Tibial artery (tissue), 4 donors: ENCODE results near the gene HPCAL1.

Experiments used
- DNase-seq, 2 donors: peaks; one replicate each; pipeline ENCODE4 v3.0.0-alpha.2; 2019
- H3K27ac ChIP-seq, 2 donors: fragments of 200-600 bp; sonication (generic) in 1 of 2; 1 replicate in 1 of 2; 2 replicates in 1 of 2; pipeline ENCODE4 v1.5.1; 2018 to 2019; ENCODE audit warnings: mild to moderate bottlenecking in 1 of 2
- H3K27me3 ChIP-seq, 2 donors: fragments of 200-600 bp; sonication (generic) in 1 of 2; one replicate each; pipeline versions ENCODE4 v1.5.1 to v1.6.0; 2016 to 2019
- H3K36me3 ChIP-seq, 3 donors: fragments of 200-600 bp; sonication (generic) in 2 of 3; one replicate each; pipeline ENCODE4 v1.5.1; 2016 to 2019; ENCODE audit warnings: mild to moderate bottlenecking in 2 of 3
- H3K4me1 ChIP-seq, 4 donors: fragments of 200-600 bp; sonication (generic) in 2 of 4; 1 replicate in 3 of 4; 2 replicates in 1 of 4; pipeline ENCODE4 v1.5.1; 2016 to 2019
- H3K4me3 ChIP-seq, 2 donors: fragments of 200-600 bp; sonication (generic) in 1 of 2; 1 replicate in 1 of 2; 2 replicates in 1 of 2; pipeline ENCODE4 v1.5.1; 2018 to 2019; ENCODE audit warnings: mild to moderate bottlenecking in 2 of 2
- H3K9me3 ChIP-seq, 3 donors: fragments of 200-600 bp; sonication (generic) in 1 of 3; one replicate each; pipeline ENCODE4 v1.5.1; 2016 to 2019
- intact Hi-C: fragments of 100-400 bp; cut with DNase I; formaldehyde crosslinking; loops from one replicate; pipeline ENCODE4 v1.15.0; 2023; ENCODE audit warnings: low total_unique reads
- TF ChIP-seq, protein P1 (sequence below), 2 experiments: fragments of 200-600 bp in 1 of 2; fragments of 450-650 bp in 1 of 2; IDR thresholded peaks; one replicate each; pipeline ENCODE4 v1.5.1; 2017 to 2019; ENCODE audit warnings: antibody characterized with exemption in 2 of 2, mild to moderate bottlenecking in 1 of 2, moderate library complexity in 1 of 2

HPCAL1 gene

DNA sequence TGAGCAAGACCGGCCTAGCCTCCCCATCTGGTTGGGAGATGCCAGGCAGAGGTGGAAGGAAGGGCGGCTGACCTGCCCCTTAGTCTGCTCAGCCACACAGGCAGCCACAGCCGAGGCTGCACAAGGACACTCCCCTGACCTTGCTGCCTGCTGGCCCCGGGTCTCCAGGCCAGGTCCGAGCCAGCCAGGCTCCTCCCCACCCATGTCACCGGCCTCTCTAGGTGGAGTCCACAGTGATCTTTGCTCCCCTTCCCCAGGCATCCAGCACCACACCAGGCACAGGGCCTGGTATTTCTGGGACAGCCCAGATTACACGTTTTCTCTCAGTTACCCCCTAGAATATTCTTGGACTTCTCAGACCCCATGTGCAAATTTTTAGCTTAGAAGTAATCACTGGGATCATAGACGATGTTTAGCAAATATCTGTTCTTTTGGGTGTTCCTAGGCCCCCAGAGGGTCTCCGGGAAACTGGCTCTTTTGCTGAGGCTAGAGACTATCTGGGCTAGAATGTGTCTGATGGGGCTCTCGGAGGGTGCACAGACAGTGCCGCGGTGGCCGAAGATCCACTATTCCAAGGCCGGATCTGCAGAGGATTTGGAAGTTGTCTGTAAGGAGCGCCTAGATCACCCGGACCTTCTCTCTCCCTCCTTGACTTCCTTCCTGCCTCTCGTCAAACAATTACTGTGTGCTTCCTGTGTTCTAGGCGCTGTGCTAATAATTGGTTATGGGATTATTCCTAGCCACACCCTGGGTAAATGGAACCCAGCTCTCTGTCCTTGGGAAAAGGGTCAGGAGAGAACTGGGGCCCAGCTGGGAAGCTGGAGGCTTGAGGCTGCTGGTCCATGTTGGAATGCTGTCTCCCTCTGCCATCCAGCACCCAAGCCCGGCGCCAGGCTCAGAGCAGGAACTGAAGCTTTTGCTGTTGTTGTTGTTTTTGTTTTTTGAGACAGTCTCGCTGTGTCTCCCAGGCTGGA lies 98.6 kb downstream of the HPCAL1 start:
- TF ChIP-seq, protein P1, sequence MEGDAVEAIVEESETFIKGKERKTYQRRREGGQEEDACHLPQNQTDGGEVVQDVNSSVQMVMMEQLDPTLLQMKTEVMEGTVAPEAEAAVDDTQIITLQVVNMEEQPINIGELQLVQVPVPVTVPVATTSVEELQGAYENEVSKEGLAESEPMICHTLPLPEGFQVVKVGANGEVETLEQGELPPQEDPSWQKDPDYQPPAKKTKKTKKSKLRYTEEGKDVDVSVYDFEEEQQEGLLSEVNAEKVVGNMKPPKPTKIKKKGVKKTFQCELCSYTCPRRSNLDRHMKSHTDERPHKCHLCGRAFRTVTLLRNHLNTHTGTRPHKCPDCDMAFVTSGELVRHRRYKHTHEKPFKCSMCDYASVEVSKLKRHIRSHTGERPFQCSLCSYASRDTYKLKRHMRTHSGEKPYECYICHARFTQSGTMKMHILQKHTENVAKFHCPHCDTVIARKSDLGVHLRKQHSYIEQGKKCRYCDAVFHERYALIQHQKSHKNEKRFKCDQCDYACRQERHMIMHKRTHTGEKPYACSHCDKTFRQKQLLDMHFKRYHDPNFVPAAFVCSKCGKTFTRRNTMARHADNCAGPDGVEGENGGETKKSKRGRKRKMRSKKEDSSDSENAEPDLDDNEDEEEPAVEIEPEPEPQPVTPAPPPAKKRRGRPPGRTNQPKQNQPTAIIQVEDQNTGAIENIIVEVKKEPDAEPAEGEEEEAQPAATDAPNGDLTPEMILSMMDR (IDR thresholded peaks at IDR 0.05), result no peak
- Histone ChIP-seq H3K4me3 (no peak overlapping the region), H3K27me3 (no peaks in the 10 kb centered on the region), H3K36me3 (no peaks in the 10 kb centered on the region), H3K27ac (no peak overlapping the region), H3K9me3 (no peaks in the 10 kb centered on the region), H3K4me1 (peaks cover 12 to 33% (median 26%) of the 10 kb centered on the region in 4 donors)
- no peak for DNase-seq
- intact Hi-C loops, result no loop called here

DNA sequence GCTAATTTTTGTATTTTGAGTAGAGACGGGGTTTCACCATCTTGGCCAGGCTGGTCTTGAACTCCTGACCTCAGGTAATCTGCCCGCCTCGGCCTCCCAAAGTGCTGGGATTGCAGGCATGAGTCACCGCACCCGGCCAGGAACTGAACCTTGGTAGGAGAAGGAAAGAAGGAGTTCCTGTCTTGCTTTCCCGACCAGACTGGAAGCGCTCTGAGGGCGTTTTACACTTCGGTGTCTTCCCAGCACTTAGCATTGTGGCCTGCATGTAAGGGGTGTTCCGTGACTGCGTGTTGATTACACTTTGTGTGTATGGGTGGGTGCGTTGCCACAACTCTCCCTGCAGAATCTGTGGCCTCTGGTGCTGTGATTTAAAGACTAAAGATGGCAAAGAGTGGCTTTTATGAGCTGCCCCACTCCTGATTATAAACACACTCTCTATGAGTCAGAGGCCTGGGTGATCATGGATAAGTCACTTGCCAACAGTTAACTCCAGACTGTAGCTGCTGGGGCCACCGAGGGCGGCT lies 99.4 kb downstream of the HPCAL1 start:
- intact Hi-C loops, result no loop called here
- Histone ChIP-seq H3K9me3 (no peaks in the 10 kb centered on the region), H3K36me3 (no peaks in the 10 kb centered on the region), H3K4me3 (no peak overlapping the region), H3K4me1 (peaks cover 12 to 42% (median 33%) of the 10 kb centered on the region in 4 donors), H3K27me3 (no peaks in the 10 kb centered on the region), H3K27ac (no peak overlapping the region)
- TF ChIP-seq, protein P1 (IDR thresholded peaks at IDR 0.05), result no peak
- DNase-seq, result no peak

DNA sequence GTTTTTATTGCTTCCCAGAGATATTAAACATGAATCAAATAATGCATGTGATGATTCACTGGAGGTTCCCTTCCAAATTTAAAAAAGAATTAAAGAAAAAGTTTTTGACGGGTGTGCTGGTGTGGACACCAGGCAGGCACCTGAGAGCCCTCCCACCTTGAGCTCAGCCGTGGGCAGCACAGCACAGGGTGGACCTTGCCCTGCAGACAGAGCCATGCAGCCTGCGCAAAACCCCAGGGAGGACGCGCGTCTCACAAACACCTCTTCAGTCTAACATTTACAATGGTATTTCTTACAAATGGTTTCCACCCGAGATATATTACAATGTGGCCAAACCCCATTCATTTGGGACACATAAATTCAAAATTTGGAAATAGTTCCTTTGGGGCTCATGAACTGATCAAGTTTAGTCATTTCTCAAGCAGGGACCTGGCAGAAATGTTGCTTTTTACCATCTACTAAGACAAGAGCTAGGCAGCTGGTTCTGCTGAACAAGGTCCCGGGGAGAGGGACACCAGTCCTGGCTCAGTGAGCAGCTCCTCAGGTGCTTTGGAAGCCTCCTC lies 100.0 kb downstream of the HPCAL1 start:
- H3K27ac ChIP-seq, result no peak overlapping the region
- no peak for DNase-seq
- H3K27me3 ChIP-seq, result no peaks in the 10 kb centered on the region
- peaks cover 12 to 48% (median 37%) of the 10 kb centered on the region in 4 donors for H3K4me1 ChIP-seq
- TF ChIP-seq, protein P1 (IDR thresholded peaks at IDR 0.05), result no peak
- intact Hi-C loops, result no loop called here
- no peaks in the 10 kb centered on the region for H3K36me3 ChIP-seq
- H3K9me3 ChIP-seq, result no peaks in the 10 kb centered on the region
- no peak overlapping the region for H3K4me3 ChIP-seq

DNA sequence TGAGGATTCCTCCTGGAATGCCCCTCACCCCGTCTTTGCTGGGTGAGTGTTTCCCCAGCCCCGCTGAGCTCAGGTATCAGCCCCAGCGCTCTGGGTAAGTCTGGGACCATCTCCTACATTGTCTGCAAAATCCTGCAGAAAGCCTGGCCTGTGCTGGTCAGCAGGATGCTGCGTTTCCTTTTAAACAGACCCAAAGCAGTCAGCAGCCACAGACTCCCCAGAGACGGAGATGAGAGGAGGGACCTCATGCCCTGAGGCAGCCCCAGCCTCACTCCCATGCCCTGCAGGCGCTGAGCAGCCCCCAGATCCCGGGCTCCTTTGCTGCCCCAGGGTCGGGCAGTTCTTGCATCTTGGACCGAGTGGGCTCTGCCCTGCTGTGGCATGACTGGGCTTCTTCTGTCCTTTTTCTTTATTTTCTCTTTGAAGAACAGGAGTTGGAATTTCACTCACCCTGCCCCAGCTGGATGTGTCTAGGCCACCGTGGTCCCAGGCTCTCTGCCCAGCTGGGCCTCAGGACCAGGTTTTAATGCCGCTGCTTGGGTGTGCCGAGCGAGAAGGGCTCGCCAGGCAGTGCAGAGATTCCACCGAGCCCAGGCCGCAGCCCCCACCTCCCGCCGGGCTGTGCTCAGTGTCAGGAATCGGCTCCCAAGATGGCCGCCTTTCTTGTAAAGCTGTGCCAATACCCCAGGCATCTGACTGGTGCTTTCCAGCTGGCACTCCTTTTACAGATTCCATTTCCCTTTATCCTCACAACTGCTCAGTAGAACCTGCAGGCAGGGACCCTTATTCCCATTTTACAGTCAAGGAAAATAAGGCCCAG lies 101.8 kb downstream of the HPCAL1 start:
- peak overlapping the region; percentile 74 to 81 for H3K27ac ChIP-seq
- H3K9me3 ChIP-seq, result no peaks in the 10 kb centered on the region
- TF ChIP-seq, protein P1 (IDR thresholded peaks at IDR 0.05), result no peak
- no peaks in the 10 kb centered on the region for H3K27me3 ChIP-seq
- no peaks in the 10 kb centered on the region for H3K36me3 ChIP-seq
- DNase-seq, result peak in 1 of 2 donors; percentile 84
- peaks cover 12 to 64% (median 51%) of the 10 kb centered on the region in 4 donors for H3K4me1 ChIP-seq
- H3K4me3 ChIP-seq, result peak overlapping the region; percentile 17 to 20
- intact Hi-C loops, result loop anchor here (5.0 kb wide), 2 partner anchors 117 to 282 kb away; partner anchors contain the start of gene RRM2

DNA sequence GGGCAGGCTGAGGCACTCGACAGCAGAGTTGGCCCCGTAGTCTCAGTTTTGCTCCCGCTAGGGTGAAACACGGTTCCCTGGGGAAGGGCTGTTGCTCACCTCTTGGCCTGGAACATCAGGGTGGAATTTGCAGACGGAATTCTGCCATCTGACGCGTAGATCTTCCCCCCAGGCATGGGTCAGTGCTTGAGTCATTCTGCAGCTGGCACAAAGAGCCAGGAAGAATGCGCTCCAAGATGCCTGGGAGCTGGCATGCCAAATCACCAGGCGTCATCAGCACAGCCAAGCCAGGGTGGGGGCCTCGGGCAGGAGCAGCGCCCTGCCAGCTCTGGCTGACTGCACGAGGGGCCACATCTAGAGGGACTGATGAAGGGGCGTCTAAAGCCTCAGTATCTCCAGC lies 102.7 kb downstream of the HPCAL1 start:
- H3K27ac ChIP-seq, result peak overlapping the region; percentile 74 to 81
- H3K27me3 ChIP-seq, result no peaks in the 10 kb centered on the region
- peak overlapping the region; percentile 20 to 31 for H3K4me3 ChIP-seq
- intact Hi-C loops, result loop anchor here (5.0 kb wide), 2 partner anchors 118 to 283 kb away; partner anchors contain the start of gene RRM2
- peak; percentile 79 to 97 for DNase-seq
- TF ChIP-seq, protein P1 (IDR thresholded peaks at IDR 0.05), result no peak
- no peaks in the 10 kb centered on the region for H3K9me3 ChIP-seq
- H3K4me1 ChIP-seq, result peaks cover 12 to 58% (median 51%) of the 10 kb centered on the region in 4 donors
- H3K36me3 ChIP-seq, result no peaks in the 10 kb centered on the region
